OCI-LY1 (cell line): ENCODE data around the gene WBP4.

Experiments
- CTCF ChIP-seq: fragments of 200-600 bp; sonication (generic), shearing (Covaris generic); IDR thresholded peaks from 2 replicates; pipeline ENCODE4 v1.5.1; 2017; ENCODE audit warnings: mild to moderate bottlenecking, antibody characterized with exemption, low read length, moderate library complexity, mixed read lengths
- EZH2 ChIP-seq: fragments of 200-600 bp; sonication (generic), shearing (Covaris generic); IDR thresholded peaks from 2 replicates; pipeline ENCODE4 v1.8.0; 2017; ENCODE audit warnings: borderline replicate concordance, mixed run types, mild to moderate bottlenecking, antibody characterized with exemption, low read length, moderate library complexity, mixed read lengths

GRCh38 chr13:41061075-41061913, at the start of gene WBP4:
- TF ChIP-seq CTCF, result peak; percentile 29; the same call in 1 of the 2 replicates
- TF ChIP-seq EZH2, result no peak
